GM19468 (cell line): ENCODE measurements around the gene PERM1.
"Not testable (repeated sequence)": the region's sequence is repeated elsewhere in the genome, so short reads cannot be mapped to it uniquely, and the experiment has no call there.

Experiments used
- ATAC-seq: cut with Tn5 transposase; IDR thresholded peaks from one replicate; pipeline ENCODE4 v1.9.1; 2021; ENCODE audit warnings: mild to moderate bottlenecking, moderate library complexity, moderate number of reproducible peaks; ENCODE audit not compliant: unreplicated experiment; ENCODE audit errors: extremely low read depth

PERM1 gene

GRCh38 chr1:953524-954320, 28.2 kb downstream of the PERM1 start:
- ATAC-seq: no peak

GRCh38 chr1:952603-953002, 29.3 kb downstream of the PERM1 start:
- ATAC-seq: no peak

- ATAC-seq: no peak
These were observed 29.7 kb downstream of the PERM1 start for GRCh38 chr1:952201-952600.

DNA sequence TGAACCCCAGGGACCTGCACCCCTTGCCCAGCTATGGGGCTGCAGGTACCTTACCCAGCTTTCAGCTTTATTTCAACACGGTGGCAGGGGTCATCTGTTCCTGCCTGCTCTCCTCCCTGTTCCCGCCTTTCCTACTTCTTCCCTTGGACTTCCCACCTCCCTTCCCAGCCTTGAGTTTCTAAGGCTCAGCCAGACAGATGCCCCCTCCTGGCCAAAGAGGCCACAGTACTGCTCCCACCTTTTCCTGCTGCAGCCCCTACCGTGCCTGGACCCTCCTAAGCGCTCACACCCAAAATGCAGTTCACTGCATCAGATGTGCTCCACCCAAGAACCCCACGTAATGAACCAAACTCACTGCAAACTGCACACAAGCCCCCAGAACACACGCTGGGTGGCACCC, 30.5 kb downstream of the PERM1 start:
- ATAC-seq: no peak

- no peak for ATAC-seq
These were observed 31.0 kb downstream of the PERM1 start for GRCh38 chr1:950881-951280.

DNA sequence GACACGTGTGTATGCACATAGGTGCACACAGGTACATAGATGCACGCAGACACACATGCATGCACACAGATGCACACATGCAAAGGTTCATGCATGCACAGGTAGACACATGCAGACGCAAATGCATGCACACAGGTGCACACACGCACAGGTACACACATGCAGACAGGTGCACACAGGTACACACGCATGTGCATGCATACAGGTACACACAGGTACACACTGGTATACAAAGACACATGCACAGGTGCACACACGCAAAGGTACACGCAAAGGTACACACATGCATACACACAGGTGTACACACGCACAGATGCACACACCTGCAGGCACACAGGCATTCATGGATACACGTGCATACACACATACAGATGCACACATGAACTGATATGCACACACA, 31.6 kb downstream of the PERM1 start:
- no peak for ATAC-seq

DNA sequence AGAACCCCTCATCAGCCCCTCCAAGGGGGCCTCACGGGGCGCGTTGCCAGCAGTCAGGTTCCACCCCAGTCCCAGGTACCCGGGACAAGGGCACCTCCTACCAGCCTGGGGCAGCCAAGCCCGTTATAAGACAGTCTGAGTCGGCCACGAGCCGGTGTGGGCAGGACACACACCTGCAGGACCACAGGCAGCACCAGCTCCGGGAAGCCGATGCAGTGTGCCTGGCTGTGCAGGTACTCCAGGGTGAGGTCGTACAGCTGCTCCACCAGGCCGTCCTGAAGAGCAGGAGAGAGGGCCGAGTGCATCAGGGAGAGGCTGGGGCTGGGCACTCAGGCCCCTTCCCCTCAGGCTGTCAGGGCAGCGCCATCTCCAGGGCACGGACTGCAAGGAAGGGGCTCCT, 33.9 kb downstream of the PERM1 start:
- ATAC-seq: no peak

GRCh38 chr1:946811-947210, 35.1 kb downstream of the PERM1 start:
- not testable (repeated sequence) for ATAC-seq

GRCh38 chr1:945688-946556, 36.0 kb downstream of the PERM1 start:
- no peak for ATAC-seq

DNA sequence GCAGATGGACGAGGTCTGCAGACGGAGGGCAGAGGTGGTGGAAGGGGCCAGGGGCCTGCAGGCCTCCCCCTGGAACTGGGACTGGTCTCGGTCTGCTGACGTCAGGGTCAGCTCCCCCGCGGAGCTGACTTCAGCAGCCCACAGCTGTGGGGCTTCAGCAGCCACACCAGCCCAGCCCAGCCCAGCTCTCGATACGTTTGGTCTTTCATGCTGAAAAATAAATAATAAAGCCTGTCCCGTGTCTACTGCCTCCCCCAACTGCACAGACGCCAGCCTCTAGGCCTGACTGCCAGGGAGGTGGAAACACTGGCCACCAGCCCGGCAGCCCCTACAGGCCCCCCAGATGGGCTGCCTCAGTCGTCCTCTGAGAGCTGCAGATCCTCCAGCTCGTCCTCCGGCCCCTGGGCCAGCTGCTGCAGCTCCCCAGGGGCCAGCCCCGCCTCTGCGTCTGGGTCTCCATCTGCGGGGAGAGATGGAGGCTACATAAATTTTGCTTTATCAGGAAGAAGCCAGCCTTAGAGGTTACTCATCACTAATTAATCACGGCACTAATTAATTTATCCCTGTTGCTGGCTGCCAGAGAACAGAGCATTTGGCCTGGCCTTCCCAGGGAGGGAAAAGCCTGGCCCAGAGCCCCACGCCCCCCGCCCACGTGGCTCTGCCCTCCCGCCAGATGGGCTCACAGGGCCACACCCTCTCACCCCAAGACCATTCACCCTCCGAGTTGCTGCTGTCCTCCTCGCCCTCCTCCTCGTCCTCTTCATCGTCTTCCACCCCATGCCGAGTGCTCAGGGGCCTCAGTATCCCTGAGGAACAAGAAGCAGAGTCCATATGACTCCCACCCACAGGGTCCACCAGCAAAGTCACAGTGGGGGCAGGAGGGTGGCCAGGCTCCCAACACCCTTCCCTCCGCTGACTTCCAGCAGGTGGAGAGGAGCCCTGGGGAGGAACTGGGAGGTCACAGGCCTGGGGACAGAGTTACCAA, 37.3 kb downstream of the PERM1 start:
- no peak for ATAC-seq

DNA sequence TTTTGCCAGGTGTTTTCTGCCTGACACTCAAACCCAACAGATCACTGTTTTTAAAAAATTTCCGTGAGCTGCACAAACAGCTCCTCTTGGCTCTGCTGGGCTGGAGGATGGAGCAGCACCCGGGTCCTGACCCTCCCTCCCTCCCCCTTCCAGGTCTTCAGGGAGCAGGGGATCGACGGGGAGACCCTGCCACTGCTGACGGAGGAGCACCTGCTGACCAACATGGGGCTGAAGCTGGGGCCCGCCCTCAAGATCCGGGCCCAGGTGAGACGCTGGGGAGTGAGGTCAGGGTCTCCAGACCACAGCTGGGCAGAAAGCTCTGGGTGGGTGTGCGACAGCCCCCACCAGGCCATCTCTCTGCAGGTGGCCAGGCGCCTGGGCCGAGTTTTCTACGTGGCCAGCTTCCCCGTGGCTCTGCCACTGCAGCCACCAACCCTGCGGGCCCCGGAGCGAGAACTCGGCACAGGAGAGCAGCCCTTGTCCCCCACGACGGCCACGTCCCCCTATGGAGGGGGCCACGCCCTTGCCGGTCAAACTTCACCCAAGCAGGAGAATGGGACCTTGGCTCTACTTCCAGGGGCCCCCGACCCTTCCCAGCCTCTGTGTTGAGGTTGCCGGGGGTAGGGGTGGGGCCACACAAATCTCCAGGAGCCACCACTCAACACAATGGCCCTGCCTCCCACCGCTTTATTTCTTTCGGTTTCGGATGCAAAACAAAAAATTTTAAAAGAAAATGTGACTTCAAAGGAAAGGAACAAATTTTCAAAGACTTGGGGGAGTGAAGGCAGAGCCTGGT, 38.1 kb downstream of the PERM1 start:
- ATAC-seq: no peak

DNA sequence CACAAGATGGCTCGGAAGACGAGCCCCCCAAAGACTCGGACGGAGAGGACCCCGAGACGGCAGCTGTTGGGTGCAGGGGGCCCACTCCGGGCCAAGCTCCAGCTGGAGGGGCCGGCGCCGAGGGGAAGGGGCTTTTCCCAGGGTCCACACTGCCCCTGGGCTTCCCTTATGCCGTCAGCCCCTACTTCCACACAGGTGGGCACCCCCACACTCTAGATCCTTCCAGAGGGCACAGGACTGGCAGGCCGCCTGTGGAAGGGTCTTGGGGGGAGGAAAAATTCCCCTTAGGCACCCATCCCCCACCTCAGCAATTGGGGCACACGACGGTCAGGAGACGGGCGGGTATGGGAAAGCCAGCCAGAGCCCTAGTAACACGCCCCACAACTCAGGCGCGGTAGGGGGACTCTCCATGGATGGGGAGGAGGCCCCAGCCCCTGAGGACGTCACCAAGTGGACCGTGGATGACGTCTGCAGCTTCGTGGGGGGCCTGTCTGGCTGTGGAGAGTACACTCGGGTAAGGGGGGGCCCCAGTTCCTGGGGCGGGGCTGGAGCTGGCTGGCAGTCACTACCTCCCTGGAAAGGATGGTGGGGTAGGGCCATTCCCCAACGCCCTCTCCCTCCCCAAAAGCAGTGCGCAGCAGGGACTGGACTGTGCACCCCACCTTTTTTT, 38.9 kb downstream of the PERM1 start:
- no peak for ATAC-seq

GRCh38 chr1:942411-942821, 39.5 kb downstream of the PERM1 start:
- ATAC-seq: no peak

- no peak for ATAC-seq
These were observed 40.1 kb downstream of the PERM1 start for GRCh38 chr1:941588-942383.

DNA sequence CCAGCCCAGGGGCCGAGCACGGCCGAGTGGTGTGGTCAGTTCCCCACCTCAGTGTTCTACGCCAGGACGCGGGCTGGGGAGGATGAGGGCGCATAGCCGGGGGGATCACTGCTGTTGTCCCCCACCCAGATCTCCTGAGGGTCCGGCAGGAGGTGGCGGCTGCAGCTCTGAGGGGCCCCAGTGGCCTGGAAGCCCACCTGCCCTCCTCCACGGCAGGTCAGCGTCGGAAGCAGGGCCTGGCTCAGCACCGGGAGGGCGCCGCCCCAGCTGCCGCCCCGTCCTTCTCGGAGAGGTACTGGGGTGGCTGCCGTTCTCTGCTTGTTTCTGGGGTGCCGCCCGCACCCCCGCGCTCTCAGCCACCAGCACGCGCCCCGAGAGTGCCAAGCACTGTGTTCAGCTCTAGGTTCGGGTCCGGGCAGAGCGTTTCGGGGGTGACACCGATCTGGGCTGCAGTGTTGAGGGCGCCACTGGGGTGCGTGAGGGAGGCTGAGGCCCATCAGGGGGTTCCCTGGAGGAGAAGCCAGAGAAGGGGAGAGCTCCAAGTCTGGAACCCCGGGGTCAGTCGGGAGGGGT, 40.8 kb downstream of the PERM1 start:
- ATAC-seq: no peak

DNA sequence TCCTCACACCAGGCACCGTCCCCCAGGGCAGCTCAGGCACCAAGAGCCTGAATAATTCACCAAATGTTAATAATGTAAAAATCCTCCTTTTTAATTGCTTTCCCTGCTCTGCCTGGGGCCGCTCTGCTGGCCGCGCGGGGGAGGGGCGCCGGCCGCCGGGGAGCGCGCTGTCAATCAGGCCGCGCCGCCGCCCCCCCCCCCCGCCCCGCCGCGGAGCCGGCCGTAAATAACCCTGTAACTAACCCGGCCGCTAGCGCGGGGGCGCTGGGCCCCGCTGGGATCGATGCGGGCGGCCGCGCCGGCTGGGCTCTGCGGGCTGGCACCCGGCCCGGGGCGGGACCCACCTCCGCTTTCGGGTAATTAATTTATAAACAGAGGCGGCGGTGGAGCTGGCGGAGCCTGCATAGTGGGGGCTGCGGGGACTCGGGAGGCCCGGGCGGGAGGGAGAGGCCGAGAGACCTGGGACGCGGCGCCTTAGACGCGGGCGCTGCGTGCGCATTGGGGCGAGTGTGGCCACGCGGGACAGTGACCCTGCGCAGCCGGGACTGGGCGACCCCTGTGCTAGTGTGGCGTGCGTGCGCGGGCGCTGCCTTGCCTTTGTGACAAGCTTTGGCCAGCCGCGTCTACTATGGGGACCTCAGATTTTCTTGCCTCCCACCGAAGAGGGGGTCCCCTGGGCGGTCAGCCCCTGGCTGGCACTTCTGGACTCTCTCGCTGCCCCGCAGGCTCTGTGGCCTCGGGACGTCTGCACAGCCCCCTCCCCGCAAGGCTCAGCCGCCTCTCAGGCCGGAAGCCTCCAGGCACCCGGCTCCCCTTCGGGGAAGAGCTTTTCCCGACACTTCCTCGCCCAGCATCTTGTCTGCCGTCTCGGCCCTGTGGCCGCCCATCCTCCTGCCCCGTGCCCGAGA, 41.5 kb downstream of the PERM1 start:
- no peak for ATAC-seq
